ENCODE results near the gene CERKL.

- TF ChIP-seq ELK1 (CRISPR knock-in tag; IDR thresholded peaks at IDR 0.05) (no peak), PML (IDR thresholded peaks at IDR 0.05; ENCODE audit: low read length) (no peak), POLR2A (conservative IDR thresholded peaks at IDR 0.05) (no peak), ZKSCAN8 (CRISPR knock-in tag; IDR thresholded peaks at IDR 0.05) (no peak), IRF2 (CRISPR knock-in tag; IDR thresholded peaks at IDR 0.05) (no peak), HDAC6 (IDR thresholded peaks at IDR 0.05; ENCODE audit: low read depth, low read length) (no peak), TCF3 (CRISPR knock-in tag; IDR thresholded peaks at IDR 0.05) (no peak)
These were observed 15.5 kb upstream of the CERKL start for GRCh38 chr2:181672255-181673008.

Measured in K562 (cell line).